SK-N-SH (cell line): ENCODE results near the gene SLC34A3. TPM values are rescaled to one million over a fixed set of nuclear protein-coding genes. Genes with fewer than 3 reads are reported as not detected.

ENCODE experiments used
- CTCF ChIA-PET: fragments of 300-600, 350-600 bp; formaldehyde crosslinking; extraction: SDS; loops from one replicate; lab custom pipeline; 2021; lab: Yijun Ruan, JAX
- POLR2A ChIA-PET: fragments of 350-600 bp; sonication (Branson Sonifier 250); formaldehyde crosslinking; extraction: SDS; loops from one replicate; lab custom pipeline; 2020; ENCODE audit warnings: antibody characterized with exemption, inconsistent platforms; lab: Yijun Ruan, JAX
- DNase-seq: peaks from one replicate; pipeline ENCODE4 v3.0.0; 2012
- H2AFZ ChIP-seq: fragments of 200-600 bp; sonication (generic); 2 replicates; pipeline ENCODE4 v1.8.1; 2016; ENCODE audit warnings: antibody characterized with exemption, mild to moderate bottlenecking, low read depth
- H3F3A ChIP-seq: fragments of 200-600 bp; sonication (generic); replicated peaks from 2 replicates; pipeline ENCODE3; 2016; ENCODE audit warnings: antibody characterized with exemption, mild to moderate bottlenecking; ENCODE audit not compliant: insufficient read depth
- H3K27ac ChIP-seq, 2 experiments: fragments of 200-500 bp in 1 of 2; fragments of 200-600 bp in 1 of 2; sonication (Bioruptor generic) in 1 of 2; sonication (generic), shearing (Covaris generic) in 1 of 2; 2 replicates each; pipeline versions ENCODE4 v1.5.1 to v1.6.1; 2014 to 2016; ENCODE audit warnings: low read depth in 2 of 2, inconsistent platforms in 1 of 2, low read length in 1 of 2, mild to moderate bottlenecking in 1 of 2, mixed read lengths in 1 of 2
- H3K27me3 ChIP-seq: fragments of 200-600 bp; sonication (generic), shearing (Covaris generic); 2 replicates; pipeline ENCODE4 v1.6.1; 2016; ENCODE audit warnings: mixed run types; ENCODE audit not compliant: insufficient read depth
- H3K36me3 ChIP-seq, 2 experiments: fragments of 200-500 bp in 1 of 2; fragments of 200-600 bp in 1 of 2; sonication (Bioruptor generic) in 1 of 2; sonication (generic) in 1 of 2; replicated peaks in 1 of 2; 2 replicates each; pipeline versions ENCODE3 to v1.5.1; 2014 to 2016; ENCODE audit warnings: low read length in 1 of 2, mild to moderate bottlenecking in 1 of 2; ENCODE audit not compliant: insufficient read depth in 2 of 2, control insufficient read depth in 1 of 2
- H3K4me1 ChIP-seq, 2 experiments: fragments of 200-500 bp in 1 of 2; fragments of 200-600 bp in 1 of 2; sonication (Bioruptor generic) in 1 of 2; sonication (generic), shearing (Covaris generic) in 1 of 2; 2 replicates each; pipeline versions ENCODE4 v1.5.1 to v1.6.1; 2014 to 2016; ENCODE audit warnings: low read depth in 1 of 2, low read length in 1 of 2, mixed run types in 1 of 2; ENCODE audit not compliant: insufficient read depth in 2 of 2, control insufficient read depth in 1 of 2
- H3K4me2 ChIP-seq: fragments of 200-600 bp; sonication (generic), shearing (Covaris generic); 2 replicates; pipeline ENCODE4 v1.6.1; 2017; ENCODE audit warnings: mixed run types
- H3K4me3 ChIP-seq, 2 experiments: fragments of 200-500 bp in 1 of 2; fragments of 200-600 bp in 1 of 2; sonication (Bioruptor generic) in 1 of 2; sonication (generic), shearing (Covaris generic) in 1 of 2; 2 replicates each; pipeline versions ENCODE4 v1.5.1 to v1.8.1; 2014 to 2016; ENCODE audit warnings: low read depth in 2 of 2, inconsistent platforms in 1 of 2, low read length in 1 of 2, mild to moderate bottlenecking in 1 of 2, mixed read lengths in 1 of 2, moderate library complexity in 1 of 2
- H3K79me2 ChIP-seq: fragments of 200-600 bp; sonication (generic); 2 replicates; pipeline ENCODE4 v1.8.1; 2017; ENCODE audit warnings: mild to moderate bottlenecking; ENCODE audit not compliant: insufficient read depth
- H3K9ac ChIP-seq: fragments of 200-600 bp; sonication (generic); 2 replicates; pipeline ENCODE4 v1.6.1; 2017; ENCODE audit warnings: mixed run types
- H3K9me2 ChIP-seq: fragments of 200-600 bp; sonication (generic); 2 replicates; pipeline ENCODE4 v1.6.1; 2017; ENCODE audit warnings: mixed run types
- H3K9me3 ChIP-seq: fragments of 200-600 bp; sonication (generic); 2 replicates; pipeline ENCODE4 v1.6.1; 2017; ENCODE audit warnings: mixed run types, mild to moderate bottlenecking, moderate library complexity
- H4K20me1 ChIP-seq: fragments of 200-600 bp; sonication (generic); 2 replicates; pipeline ENCODE4 v1.6.1; 2017; ENCODE audit warnings: mild to moderate bottlenecking, mixed run types; ENCODE audit not compliant: insufficient read depth
- CHD2 ChIP-seq: fragments of 150-350 bp; IDR thresholded peaks from 2 replicates; pipeline ENCODE4 v1.6.1; 2018; ENCODE audit warnings: low read length; ENCODE audit not compliant: partially characterized antibody
- CTCF ChIP-seq: fragments of 200-600 bp; sonication (generic); IDR thresholded peaks from 2 replicates; pipeline ENCODE4 v1.6.1; 2017; ENCODE audit warnings: antibody characterized with exemption, mild to moderate bottlenecking, moderate library complexity
- ELF1 ChIP-seq: IDR thresholded peaks from 2 replicates; pipeline ENCODE4 v1.4.0; 2012
- FOXJ3 ChIP-seq: sonication (generic); formaldehyde crosslinking; IDR thresholded peaks from 2 replicates; pipeline ENCODE4 v1.5.1; 2020; ENCODE audit warnings: mild to moderate bottlenecking, missing genetic modification reagents
- FOXM1 ChIP-seq: IDR thresholded peaks from 2 replicates; pipeline ENCODE4 v1.4.0; 2012; ENCODE audit warnings: low read depth, mild to moderate bottlenecking
- GATA2 ChIP-seq: sonication (generic); formaldehyde crosslinking; IDR thresholded peaks from 2 replicates; pipeline ENCODE4 v1.5.0; 2020; ENCODE audit warnings: mild to moderate bottlenecking, missing genetic modification reagents
- IRF3 ChIP-seq: fragments of 150-350 bp; IDR thresholded peaks from 2 replicates; pipeline ENCODE4 v1.6.1; 2016; ENCODE audit warnings: mild to moderate bottlenecking, low read depth, low read length
- MAX ChIP-seq: IDR thresholded peaks from 2 replicates; pipeline ENCODE4 v1.4.0; 2012; ENCODE audit warnings: low read depth
- MXI1 ChIP-seq: IDR thresholded peaks from 2 replicates; pipeline ENCODE4 v1.6.1; 2012; ENCODE audit warnings: mild to moderate bottlenecking, low read depth, low read length, improper control_type of control experiment
- NFIC ChIP-seq: IDR thresholded peaks from 2 replicates; pipeline ENCODE4 v1.4.0; 2012; ENCODE audit warnings: borderline replicate concordance
- NRF1 ChIP-seq: IDR thresholded peaks from 2 replicates; pipeline ENCODE4 v1.6.1; 2012; ENCODE audit warnings: low read depth, mild to moderate bottlenecking, low read length
- RCOR1 ChIP-seq: fragments of 150-350 bp; IDR thresholded peaks from 2 replicates; pipeline ENCODE4 v1.6.1; 2017; ENCODE audit warnings: antibody characterized with exemption, low read length
- RXRA ChIP-seq: IDR thresholded peaks from 2 replicates; pipeline ENCODE4 v1.4.0; 2012; ENCODE audit warnings: low read depth, mild to moderate bottlenecking, borderline replicate concordance
- SIN3A ChIP-seq: IDR thresholded peaks from 2 replicates; pipeline ENCODE4 v1.6.1; 2012; ENCODE audit warnings: low read depth, mild to moderate bottlenecking, low read length, moderate library complexity, borderline replicate concordance
- SMC3 ChIP-seq: IDR thresholded peaks from 2 replicates; pipeline ENCODE4 v1.6.1; 2012; ENCODE audit warnings: low read depth, low read length, improper control_type of control experiment
- TAF1 ChIP-seq: IDR thresholded peaks from 2 replicates; pipeline ENCODE4 v1.6.1; 2012; ENCODE audit warnings: low read depth, mild to moderate bottlenecking, low read length, moderate library complexity, borderline replicate concordance
- TEAD4 ChIP-seq: IDR thresholded peaks from 2 replicates; pipeline ENCODE4 v1.4.0; 2012; ENCODE audit warnings: mild to moderate bottlenecking, borderline replicate concordance; ENCODE audit not compliant: insufficient read depth
- USF1 ChIP-seq: IDR thresholded peaks from 2 replicates; pipeline ENCODE4 v1.4.0; 2012; ENCODE audit warnings: low read depth, borderline replicate concordance
- YY1 ChIP-seq: IDR thresholded peaks from 2 replicates; pipeline ENCODE4 v1.4.0; 2012; ENCODE audit warnings: low read depth, mild to moderate bottlenecking
- WGBS: methylation state at CpG from one replicate; pipeline ENCODE4 v1.1.6; 2017; ENCODE audit warnings: low lambda C conversion rate; 5-methylcytosine and 5-hydroxymethylcytosine counted together
- polyA plus RNA-seq, 3 experiments: library from polyadenylated mRNA; depleted of rRNA; stranded (reverse); fragments of >200 nt; gene quantifications; 2 replicates each; pipeline ENCODE4 v1.2.3, GENCODE V29; 2012
- TF ChIP-seq, protein P1 (sequence below): IDR thresholded peaks from 2 replicates; pipeline ENCODE4 v1.4.0; 2012; ENCODE audit warnings: low read depth, borderline replicate concordance
- TF ChIP-seq, protein P2 (sequence below): IDR thresholded peaks from 2 replicates; pipeline ENCODE4 v1.6.1; 2012; ENCODE audit warnings: mild to moderate bottlenecking, low read depth, low read length, moderate library complexity

Gene SLC34A3
- polyA plus RNA-seq, 1 of the 3 experiments (the other 2 are of a cell fraction): not detected

- ChIA-PET CTCF (interaction anchor here (0.6 to 3.5 kb wide), 22 partner anchors 9 to 517 kb away, joined by 3 to 24 read pairs (median 4); partner anchors contain the start of genes CYSRT1, LRRC26, NDOR1 and RNF224), POLR2A (interaction anchor here (0.6 to 2.7 kb wide), 12 partner anchors 8 to 62 kb away, joined by 3 to 20 read pairs (median 6); partner anchors contain the start of genes GRIN1, LRRC26, NDOR1 and RNF208)
- Histone ChIP-seq H4K20me1 (peaks cover 31% of the 10 kb centered on the region), H3K36me3 (peaks cover 3 to 41% of the 10 kb centered on the region in 2 experiments), H3K4me2 (peak within 1 kb of the TSS; percentile 99), H3K27me3 (no peaks in the 10 kb centered on the region), H3K9ac (peak within 1 kb of the TSS; percentile 85), H2AFZ (0 out of 2 replicates have a peak within 1 kb of the TSS, but pooled peaks have one; percentile 65), H3K79me2 (peaks cover 61% of the 10 kb centered on the region), H3F3A (peaks cover 16% of the 10 kb centered on the region), H3K4me1 (peaks cover 12 to 33% of the 10 kb centered on the region in 2 experiments; a peak in 3 of 4 replicates), H3K27ac (peak within 1 kb of the TSS; percentile 91 to 95), H3K4me3 (peak within 1 kb of the TSS; percentile 71 to 84), H3K9me2 (no peaks in the 10 kb centered on the region), H3K9me3 (no peaks in the 10 kb centered on the region)
- peak; percentile 99 for DNase-seq
- WGBS: under 1% methylated on average over 39 of the region's 98 CpGs
- TF ChIP-seq RCOR1 (0 out of 2 replicates have a peak, but pooled peaks have one; percentile 9), CTCF (peak; percentile 47), USF1 (no peak), FOXM1 (no peak), RXRA (no peak), MXI1 (peak; percentile 79), NRF1 (peak; percentile 87), NFIC (peak; percentile 33; the same call in 1 of the 2 replicates), ELF1 (peak; percentile 85), GATA2 (CRISPR knock-in tag) (0 out of 2 replicates have a peak, but pooled peaks have one; percentile 25), CHD2 (peak; percentile 86), TEAD4 (no peak), FOXJ3 (0 out of 2 replicates have a peak, but pooled peaks have one; percentile 40), YY1 (peak; percentile 83), MAX (peak; percentile 52; the same call in 1 of the 2 replicates), SIN3A (peak; percentile 95; the same call in 1 of the 2 replicates), TAF1 (peak; percentile 81), IRF3 (no peak), SMC3 (peak; percentile 35)
- TF ChIP-seq, protein P1, sequence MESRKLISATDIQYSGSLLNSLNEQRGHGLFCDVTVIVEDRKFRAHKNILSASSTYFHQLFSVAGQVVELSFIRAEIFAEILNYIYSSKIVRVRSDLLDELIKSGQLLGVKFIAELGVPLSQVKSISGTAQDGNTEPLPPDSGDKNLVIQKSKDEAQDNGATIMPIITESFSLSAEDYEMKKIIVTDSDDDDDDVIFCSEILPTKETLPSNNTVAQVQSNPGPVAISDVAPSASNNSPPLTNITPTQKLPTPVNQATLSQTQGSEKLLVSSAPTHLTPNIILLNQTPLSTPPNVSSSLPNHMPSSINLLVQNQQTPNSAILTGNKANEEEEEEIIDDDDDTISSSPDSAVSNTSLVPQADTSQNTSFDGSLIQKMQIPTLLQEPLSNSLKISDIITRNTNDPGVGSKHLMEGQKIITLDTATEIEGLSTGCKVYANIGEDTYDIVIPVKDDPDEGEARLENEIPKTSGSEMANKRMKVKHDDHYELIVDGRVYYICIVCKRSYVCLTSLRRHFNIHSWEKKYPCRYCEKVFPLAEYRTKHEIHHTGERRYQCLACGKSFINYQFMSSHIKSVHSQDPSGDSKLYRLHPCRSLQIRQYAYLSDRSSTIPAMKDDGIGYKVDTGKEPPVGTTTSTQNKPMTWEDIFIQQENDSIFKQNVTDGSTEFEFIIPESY: no peak
- TF ChIP-seq, protein P2, sequence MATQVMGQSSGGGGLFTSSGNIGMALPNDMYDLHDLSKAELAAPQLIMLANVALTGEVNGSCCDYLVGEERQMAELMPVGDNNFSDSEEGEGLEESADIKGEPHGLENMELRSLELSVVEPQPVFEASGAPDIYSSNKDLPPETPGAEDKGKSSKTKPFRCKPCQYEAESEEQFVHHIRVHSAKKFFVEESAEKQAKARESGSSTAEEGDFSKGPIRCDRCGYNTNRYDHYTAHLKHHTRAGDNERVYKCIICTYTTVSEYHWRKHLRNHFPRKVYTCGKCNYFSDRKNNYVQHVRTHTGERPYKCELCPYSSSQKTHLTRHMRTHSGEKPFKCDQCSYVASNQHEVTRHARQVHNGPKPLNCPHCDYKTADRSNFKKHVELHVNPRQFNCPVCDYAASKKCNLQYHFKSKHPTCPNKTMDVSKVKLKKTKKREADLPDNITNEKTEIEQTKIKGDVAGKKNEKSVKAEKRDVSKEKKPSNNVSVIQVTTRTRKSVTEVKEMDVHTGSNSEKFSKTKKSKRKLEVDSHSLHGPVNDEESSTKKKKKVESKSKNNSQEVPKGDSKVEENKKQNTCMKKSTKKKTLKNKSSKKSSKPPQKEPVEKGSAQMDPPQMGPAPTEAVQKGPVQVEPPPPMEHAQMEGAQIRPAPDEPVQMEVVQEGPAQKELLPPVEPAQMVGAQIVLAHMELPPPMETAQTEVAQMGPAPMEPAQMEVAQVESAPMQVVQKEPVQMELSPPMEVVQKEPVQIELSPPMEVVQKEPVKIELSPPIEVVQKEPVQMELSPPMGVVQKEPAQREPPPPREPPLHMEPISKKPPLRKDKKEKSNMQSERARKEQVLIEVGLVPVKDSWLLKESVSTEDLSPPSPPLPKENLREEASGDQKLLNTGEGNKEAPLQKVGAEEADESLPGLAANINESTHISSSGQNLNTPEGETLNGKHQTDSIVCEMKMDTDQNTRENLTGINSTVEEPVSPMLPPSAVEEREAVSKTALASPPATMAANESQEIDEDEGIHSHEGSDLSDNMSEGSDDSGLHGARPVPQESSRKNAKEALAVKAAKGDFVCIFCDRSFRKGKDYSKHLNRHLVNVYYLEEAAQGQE: peak; percentile 68
Observed at GRCh38 chr9:137188490-137189296, 42.0 kb upstream of the SLC34A3 start, which contains the start of the genes ANAPC2 and SSNA1. ANAPC2 (minus strand) TSS chr9:137188560; CDS start chr9:137188532, 28 bp downstream. SSNA1 (plus strand) TSS chr9:137188676; CDS start chr9:137188727, 51 bp downstream.
